ENCODE results near the gene SALL4. TPM values are rescaled to one million over a fixed set of nuclear protein-coding genes. Genes with fewer than 3 reads are reported as not detected.

The SALL4 gene
- total and polyA plus RNA-seq, 9 of the 15 experiments (the other 6 are each of a cell fraction or from before 2014, with no cell fraction given): 0.03 to 0.07 TPM; not detected in 7

- WGBS (ENCODE audit: insufficient coverage, low coverage, missing lambda C conversion rate): 2% methylated on average over 9 of the region's 10 CpGs
- no peak for DNase-seq (ENCODE audit: extremely low read depth in 1 of 4, low spot score in 3 of 4)
- POLR2A ChIA-PET: interaction anchor here (0.8 kb wide), 1 partner anchor 47 kb away, joined by 3 read pairs; no protein-coding TSS in a partner anchor
- no peak for FAIRE-seq
- H3K9me3 ChIP-seq (replicated peaks; ENCODE audit: control insufficient read depth, insufficient read depth, low read depth, low read length): no peaks in the 10 kb centered on the region
- CTCF ChIA-PET (ENCODE audit: low intra/inter-chr PET ratio): no interaction called here
- H3K4me2 ChIP-seq (ENCODE audit: insufficient read depth, low read length): no peak overlapping the region
- no peak overlapping the region for H2AFZ ChIP-seq (ENCODE audit: low read depth, low read length)
- ATAC-seq: no peak
- TF ChIP-seq FOXP4 (CRISPR knock-in tag; IDR thresholded peaks at IDR 0.05; ENCODE audit: borderline replicate concordance) (no peak), ELK1 (CRISPR knock-in tag; IDR thresholded peaks at IDR 0.05) (no peak)
- no peaks in the 10 kb centered on the region for H3K36me3 ChIP-seq (ENCODE audit: control insufficient read depth, insufficient read depth, low read length)
- H3K79me2 ChIP-seq (ENCODE audit: control insufficient read depth, insufficient read depth, low read length): no peaks in the 10 kb centered on the region
- peaks cover 5 to 13% of the 10 kb centered on the region in 2 experiments; a peak in 3 of 5 replicates for H3K27me3 ChIP-seq (ENCODE audit: control insufficient read depth in 2 of 2, insufficient read depth in 2 of 2, low read length in 2 of 2)
- H3K9me1 ChIP-seq (ENCODE audit: control insufficient read depth, insufficient read depth, low read length): no peaks in the 10 kb centered on the region
- in situ Hi-C loops (cut with MboI): no loop called here
- BruUV-seq (replicated peaks): no TSS peak
- no peak overlapping the region for H3K9ac ChIP-seq (ENCODE audit: insufficient read depth in 1 of 2, low read depth in 2 of 2, low read length in 2 of 2)
- intact Hi-C loops (cut with micrococcal nuclease): no loop called here
- no peaks in the 10 kb centered on the region for H4K20me1 ChIP-seq (replicated peaks; ENCODE audit: control insufficient read depth, insufficient read depth, low read length)
- H3K27ac ChIP-seq (ENCODE audit: extremely low read depth, low read depth, low read length): no peak overlapping the region
- H3K4me1 ChIP-seq (replicated peaks in 1 of 2; ENCODE audit: control insufficient read depth in 2 of 2, insufficient read depth in 2 of 2, low read length in 2 of 2): no peaks in the 10 kb centered on the region
- no peak overlapping the region for H3K4me3 ChIP-seq
These were observed 51.4 kb downstream of the SALL4 start for GRCh38 chr20:51750770-51751388.

Data from K562 (cell line).